SK-N-MC (cell line): ENCODE results near the gene TOR3A.

ENCODE experiments used
- EZH2 ChIP-seq: fragments of 200-600 bp; sonication (generic); IDR thresholded peaks from one replicate; pipeline ENCODE4 v1.6.1; 2017; ENCODE audit warnings: antibody characterized with exemption
- FOXP2 ChIP-seq: optimal IDR thresholded peaks from 2 replicates; pipeline ENCODE3; 2011; ENCODE audit warnings: mild to moderate bottlenecking, moderate library complexity; ENCODE audit not compliant: insufficient read depth; ENCODE audit errors: extremely low read length, control extremely low read depth
- POLR2AphosphoS5 ChIP-seq: IDR thresholded peaks from 2 replicates; pipeline ENCODE4 v1.6.1; 2012; ENCODE audit warnings: mild to moderate bottlenecking, low read depth, low read length, borderline replicate concordance

GRCh38 chr1:179090923-179091322 lies 9.1 kb downstream of the TOR3A start:
- TF ChIP-seq POLR2AphosphoS5 (no peak), EZH2 (no peak), FOXP2 (no peak)
